GM18873 (cell line): ENCODE results near the gene TP53I13.

Experiments used
- ATAC-seq: cut with Tn5 transposase; IDR thresholded peaks from one replicate; pipeline ENCODE4 v1.9.1; 2021; ENCODE audit warnings: mild to moderate bottlenecking, moderate library complexity, moderate number of reproducible peaks; ENCODE audit not compliant: unreplicated experiment, low FRiP score

Gene TP53I13

DNA sequence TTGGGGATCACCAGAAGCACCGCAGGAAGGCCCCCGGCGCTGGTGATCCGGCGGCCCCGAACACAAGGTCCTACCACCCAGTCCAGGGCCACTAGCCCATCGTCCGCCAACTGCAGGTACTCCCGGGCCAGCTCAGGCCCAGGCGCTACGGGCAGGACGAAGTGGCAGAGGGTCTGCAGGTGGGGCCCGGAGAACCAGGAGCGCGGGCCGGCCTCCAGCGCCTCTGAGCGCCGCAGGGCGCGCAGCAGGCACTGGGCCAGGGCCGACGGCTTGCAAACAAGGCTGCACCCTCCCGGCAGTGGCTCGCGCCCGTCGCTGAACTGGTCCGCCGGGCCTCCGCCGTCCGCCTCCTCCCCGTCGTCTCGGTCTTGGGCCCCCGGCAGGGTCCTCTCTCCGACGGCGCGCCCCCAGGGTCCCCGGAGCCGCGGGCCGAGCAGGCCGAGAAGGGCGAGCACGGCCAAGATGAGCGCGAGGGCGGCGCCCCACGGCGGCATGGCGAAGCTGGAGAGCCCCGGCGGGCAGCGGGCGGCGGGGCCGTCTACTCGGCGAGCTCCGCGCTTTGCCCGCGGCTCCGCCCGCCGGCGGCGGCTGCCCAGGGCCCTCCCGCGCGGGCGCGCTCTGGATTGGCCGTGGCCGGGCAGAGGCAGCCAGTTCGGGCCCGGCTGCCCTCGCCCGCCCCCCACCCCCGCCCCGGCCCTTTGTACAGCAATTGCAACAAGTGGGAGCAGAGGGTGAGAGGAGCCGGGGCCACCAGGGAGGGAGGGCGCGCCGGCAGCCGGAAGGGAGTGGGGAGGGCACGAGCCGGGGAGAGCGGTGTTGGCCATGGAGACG is 1.8 kb upstream of the TP53I13 start, which contains the start of gene ABHD15:
Gene ABHD15, minus strand, starts transcription at position 565 of the 831 bp plus-strand sequence. Its CDS starts 71 bp downstream, at position 494.
- no peak for ATAC-seq

DNA sequence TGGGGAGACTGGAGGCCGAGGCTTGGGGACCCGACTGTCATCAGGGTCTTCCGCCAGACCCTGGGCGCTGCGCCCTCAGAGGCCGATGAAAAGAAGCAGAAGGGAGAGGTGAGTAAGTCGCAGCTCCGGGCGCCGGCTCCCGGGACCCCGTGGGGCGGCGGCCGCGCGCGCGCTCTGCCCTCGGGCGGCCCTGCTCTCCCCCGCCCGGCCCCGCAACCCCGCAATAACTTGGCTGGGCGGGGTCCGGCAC is 1.3 kb upstream of the TP53I13 start:
- no peak for ATAC-seq

DNA sequence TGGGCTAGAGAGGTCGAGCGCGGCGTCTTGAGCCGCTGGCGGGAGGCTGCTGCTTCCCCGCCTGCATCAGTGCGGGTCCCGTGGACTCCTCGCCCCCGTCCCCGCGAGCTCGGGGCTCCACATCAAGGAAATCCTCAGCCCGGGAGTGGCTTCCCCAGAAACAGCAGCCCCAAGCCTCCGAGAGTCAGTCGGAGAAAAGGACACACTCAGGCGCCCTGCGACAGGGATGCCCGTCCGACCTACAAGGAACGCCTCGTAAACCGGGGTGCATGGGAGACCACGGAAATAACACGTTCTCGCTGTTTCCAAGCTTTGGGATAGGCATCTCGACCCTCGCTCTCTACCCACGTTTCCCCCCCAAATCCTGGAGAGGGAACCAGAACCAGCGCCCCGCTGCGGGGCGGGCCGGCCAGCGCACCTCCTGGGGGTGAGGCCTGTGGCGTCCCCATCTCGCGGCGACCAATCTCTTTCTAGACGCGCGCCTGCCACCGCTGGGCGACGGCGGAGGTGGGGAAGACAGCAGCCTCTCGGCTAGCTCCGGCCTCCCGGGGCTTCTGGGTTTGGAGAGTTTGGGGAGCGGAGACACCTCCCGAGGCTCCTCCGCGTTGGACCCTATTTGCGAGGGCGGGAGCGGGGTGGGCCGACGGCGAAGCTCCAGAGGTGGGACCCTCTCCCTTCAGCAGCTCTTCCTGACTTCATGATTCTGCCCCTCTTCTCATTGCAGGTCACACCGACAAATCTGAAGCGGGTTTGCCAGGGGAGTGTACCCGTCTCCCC is 759 bp upstream of the TP53I13 start:
- ATAC-seq, result no peak

DNA sequence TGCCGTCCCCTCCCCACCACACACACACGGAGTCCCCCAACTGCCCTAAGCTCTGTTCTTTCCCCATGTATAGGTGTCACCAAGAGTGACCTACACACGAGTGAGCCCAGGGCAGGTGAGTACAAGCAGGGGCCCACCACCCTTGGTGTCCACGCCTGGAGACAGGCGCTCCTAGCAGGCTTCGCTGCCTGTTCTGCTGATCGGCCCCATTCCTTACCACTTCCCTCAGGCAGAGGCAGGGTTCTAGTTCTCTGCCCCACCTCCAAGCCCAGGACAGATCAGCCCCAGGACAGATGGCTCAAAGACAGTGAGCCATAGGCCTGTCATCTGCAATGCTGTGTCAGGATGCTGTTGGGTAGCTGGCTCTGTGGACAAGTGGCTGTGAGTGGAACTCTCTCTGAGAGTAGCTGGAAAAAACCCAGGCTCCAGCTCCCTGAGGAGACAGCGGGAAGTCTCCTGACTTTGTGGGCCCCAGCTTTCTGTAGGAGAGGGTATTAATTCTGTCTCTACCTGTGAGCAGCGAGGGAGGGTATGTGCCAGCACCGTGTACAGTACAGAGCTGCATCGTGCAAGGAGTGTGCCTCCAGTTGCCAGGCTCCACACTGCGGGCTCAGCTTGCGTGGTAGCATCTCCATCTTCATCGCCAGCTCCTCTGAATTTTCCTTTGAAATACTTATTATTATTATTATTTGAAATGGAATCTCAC is 897 bp downstream of the TP53I13 start:
- no peak for ATAC-seq

DNA sequence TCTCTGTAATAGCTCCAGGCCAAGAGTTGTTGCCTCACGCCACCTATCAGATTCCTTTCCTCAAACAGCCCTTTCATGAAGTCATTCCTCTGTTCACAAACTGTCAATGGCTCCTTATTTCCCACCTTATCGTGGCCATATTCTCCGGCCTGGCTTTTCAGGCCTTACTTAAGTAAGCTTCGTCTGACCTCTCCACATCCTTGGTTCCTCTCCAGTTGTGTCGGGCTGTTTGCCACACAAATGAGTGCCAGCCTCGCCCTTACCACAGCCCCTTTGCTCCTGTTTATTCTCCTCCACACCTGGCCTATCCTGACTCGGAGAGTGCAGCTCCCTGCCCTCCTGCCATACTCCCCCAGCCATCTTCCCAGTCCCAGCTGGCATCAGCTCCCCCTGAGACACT is 2.0 kb downstream of the TP53I13 start:
- ATAC-seq, result no peak

DNA sequence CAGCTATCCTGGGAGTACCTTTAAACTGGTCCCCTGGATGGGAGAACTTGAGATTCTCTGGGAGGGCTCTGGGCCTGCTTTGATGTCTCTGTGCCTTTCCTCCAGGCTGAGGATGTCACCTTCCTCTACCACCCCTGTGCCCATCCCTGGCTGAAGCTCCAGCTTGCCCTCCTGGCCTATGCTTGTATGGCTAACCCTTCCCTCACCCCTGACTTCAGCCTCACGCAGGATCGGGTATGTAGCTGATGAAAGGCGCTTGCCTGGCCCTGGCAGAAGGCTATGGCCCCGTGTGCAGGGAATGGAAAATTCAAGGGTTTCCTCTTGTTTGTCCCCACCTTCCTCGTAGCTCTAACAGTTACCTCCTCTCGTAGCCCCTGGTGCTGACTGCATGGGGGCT is 3.0 kb downstream of the TP53I13 start:
- no peak for ATAC-seq

DNA sequence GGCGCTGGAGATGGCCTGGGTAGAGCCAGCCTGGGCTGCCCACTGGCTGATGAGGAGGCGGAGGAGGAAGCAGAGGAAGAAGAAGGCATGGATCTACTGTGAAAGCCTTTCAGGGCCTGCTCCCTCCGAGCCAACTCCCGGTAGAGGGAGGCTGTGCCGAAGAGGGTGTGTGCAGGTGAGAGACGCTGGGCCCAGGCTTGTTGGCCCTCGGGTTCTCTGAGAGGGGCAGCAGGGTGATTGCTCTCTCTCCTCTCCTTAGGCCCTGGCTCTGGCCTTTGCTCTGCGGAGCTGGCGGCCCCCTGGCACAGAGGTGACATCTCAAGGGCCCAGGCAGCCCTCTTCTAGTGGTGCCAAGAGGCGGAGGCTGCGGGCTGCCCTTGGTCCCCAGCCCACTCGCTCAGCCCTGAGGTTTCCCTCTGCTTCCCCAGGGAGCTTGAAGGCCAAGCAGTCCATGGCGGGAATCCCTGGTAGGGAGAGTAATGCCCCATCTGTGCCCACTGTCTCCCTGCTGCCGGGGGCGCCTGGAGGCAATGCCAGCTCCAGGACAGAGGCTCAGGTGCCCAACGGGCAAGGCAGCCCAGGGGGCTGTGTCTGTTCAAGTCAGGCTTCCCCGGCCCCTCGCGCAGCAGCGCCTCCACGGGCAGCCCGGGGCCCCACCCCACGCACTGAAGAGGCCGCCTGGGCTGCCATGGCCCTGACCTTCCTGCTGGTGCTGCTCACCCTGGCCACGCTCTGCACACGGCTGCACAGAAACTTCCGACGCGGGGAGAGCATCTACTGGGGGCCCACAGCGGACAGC is 3.6 kb downstream of the TP53I13 start:
- no peak for ATAC-seq

DNA sequence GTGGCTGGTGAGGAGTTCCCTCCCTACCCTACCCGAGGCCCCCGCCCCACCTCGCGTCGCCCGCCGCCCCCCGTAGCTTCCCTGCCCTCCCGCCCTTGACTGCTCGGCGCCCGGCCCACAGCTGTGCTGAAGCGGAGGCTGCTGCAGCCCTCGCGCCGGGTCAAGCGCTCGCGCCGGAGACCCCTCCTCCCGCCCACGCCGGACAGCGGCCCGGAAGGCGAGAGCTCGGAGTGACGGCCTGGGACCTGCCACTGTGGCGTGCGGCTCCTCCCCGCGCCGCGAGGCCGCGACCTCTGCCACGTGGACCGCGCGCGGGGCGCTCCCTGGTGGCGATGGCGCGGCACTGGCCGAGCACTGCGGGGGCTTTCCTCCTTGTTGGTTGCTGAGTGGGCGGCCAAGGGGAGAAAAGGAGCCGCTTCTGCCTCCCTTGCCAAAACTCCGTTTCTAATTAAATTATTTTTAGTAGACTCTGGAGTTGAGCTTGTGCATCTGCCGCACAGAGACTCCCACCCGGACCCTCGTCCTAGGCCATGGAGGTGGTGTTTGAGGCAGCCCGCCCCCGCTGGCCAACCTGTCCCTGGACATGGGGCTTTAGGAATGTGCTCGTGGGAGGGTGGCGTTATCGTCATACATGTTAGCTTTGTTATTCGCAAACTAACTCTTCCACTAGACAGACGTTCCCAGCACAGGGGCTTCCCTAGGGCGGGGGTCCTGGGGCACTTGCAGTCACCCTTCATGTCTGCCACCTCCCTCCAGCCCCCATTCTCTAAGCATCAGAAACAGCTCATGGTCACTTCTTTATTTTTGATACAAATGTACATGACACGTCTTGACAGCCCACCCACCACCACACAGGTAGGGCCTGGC is 4.4 kb downstream of the TP53I13 start:
- ATAC-seq, result no peak

DNA sequence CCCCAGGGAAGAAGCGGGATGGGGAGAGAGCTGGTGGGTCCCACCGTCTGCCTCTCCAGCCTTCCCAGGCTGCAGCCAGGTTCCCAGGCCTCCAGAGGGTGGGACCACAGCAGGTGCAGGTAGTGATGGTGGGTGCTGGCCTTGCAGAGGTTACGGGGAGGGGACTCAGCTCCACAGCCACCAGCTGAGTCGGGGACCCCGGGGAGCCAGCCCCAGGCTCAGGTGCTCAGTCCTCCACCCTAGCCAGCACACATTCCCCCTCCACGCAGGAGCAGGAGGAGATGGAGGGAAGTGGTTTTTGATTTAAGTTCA is 5.0 kb downstream of the TP53I13 start:
- ATAC-seq, result no peak

DNA sequence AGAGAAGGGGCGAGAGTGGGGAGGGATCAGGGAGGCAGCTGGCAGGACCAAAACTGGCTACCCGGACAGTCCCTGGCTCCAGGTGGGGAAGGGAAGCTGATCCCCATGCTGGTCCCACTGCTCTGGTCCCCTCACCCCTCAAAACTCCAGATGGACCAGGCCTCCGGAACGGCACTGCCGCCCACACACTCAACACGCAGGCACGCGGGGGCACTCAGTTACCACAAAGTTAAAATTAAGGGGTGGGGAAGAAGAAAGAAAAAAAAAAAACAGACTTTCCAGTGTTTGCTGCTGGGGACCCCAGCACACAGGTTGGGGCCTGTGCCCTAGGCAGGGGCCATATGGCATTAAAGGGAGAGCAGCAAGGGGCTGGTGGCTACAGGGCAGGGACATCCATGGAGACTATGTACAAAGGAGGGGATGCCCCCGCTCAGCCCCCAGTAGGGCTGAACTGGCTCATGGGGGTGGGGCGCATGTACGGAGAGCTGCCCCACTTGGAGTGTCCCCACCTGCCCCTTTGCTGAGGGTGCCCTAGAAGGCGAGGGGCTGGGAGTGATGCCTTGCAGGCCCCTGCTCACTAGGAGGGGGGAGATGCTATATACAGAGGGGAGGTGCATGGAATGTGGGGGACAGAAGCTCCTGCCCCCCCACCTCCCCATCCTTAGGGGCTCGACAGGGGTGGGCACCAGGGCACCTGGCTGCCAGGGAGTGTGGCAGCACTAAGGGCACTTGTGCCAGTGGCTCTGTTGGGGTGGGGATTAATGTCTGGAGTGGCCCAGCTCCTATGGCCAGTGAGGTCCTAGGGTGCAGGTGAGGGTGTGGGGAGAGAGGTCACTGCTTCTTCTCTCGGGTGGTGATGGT is 5.6 kb downstream of the TP53I13 start:
- no peak for ATAC-seq

DNA sequence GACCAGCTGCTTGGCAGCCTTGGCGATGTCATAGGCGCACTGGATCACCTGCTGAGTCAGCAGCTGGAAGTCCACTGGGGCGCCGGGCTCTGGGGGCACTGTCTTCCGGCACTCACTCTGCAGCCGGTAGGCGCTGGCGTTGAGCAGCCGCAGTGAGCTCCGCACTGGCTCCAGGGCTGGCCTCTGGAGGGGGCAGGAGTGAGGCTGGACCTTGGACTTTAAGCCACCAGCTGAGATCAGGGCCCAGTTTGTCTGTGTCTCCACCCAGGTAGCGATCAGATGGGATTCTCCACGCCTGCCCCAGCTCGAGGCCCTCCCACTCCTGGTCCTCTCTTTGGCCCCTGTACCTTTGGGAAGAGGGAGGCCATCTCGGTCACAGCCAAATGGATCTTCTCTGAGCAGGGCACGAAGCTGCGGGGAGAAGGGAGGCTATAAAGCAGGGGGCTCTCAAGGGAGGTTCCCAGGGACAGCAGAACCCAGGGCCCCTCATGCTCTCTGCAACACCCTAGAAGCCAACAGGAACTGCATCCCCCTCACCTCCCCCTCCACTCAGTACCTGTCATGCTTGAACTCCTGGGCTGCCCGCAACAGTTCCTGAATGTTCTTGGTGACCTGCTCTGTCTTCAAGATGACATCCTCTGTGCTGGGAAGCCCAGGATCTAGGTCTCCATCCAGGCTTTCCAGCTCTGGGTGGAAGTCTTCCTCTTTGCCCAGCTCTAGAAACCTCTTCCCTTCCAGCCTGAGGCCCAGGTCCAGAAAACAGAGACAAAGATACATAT is 6.4 kb downstream of the TP53I13 start:
- no peak for ATAC-seq

DNA sequence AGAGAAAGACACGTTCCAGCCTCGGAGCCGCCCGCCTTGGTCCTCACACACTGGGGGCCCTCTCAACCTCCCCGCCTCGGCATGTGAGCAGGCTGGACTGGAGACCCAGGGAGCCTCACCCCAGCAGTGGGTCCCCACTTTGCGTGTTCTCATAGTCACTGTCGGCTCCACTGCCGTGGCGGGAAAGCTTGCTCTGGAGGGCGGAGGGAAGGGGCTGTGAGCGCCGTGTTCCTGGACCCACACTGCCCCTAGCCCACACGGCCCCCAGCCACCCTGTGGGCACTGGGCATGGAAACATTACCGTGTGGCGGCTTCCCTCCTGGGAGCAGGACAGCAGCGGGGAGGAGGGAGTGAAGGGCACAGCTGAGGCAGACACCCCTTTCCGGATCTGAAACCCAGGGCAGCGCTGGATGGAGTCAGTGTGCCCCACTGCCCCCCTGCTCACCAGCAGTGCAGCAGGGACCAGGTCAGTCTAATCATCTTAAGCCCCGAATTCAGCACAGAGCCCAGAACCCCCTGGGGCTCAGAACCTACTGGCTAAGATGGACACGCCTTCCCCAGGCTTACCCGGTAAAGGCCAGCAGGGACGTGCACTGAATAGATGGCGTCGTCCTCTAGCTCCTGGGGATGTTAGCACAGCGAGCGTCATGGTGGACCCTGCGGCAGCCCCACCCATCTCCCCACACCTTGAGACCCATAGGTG is 7.2 kb downstream of the TP53I13 start:
- no peak for ATAC-seq

DNA sequence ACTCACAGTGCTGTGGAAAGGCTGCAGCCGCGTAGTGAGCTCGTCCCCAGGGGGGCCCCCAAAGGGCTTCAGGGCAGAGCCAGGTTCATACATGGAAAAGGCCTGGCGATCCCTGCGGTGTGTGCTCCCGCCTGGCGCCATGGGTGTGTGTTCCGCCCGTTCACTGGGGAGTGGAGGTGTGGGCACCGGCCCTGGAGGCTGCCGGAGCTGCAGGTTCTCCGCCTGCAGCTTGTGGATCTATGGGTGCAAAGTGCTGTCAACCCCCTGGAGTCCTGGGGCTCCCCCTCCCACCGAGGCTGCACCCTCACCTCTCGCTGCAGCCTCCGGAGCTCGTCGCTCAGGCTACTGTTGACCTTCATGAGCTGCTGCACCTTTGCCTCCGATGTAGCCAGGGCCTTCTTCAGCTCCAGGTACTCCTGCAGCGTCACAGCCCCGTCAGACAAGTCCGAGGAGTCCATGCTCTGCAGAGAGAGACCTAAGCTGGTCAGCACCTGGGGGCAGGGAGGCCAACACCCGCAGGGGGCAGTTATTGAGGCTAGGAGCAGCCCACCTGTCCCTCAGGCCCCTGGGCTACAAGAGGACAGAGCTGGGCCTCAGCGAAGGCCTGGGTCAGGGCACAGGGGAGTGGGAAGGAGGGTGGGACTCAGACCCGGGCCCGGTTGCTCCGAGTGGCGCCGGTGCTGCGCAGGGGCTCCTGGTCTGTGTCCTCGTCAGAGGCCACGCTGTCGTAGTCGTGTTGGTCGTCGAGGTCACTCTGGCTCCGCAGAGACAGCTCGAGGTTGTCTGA is 7.9 kb downstream of the TP53I13 start:
- no peak for ATAC-seq

DNA sequence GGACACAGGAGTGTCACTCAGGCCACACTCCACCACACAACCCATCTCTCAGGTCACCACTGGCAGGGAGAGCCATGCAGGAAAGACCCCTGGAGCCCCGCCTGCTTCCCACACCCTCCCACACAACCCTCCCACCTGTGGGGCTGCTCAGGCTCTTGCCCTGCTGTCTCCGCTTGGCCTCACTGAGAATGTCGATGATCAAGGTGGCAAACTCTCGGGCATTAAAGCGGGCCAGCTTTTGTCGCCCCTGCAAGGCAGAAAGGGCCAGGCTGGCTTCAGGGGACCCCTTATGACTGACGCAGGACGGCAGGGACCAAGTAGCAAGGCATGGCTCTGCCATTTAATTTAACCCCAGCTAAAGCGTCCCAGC is 8.5 kb downstream of the TP53I13 start:
- no peak for ATAC-seq

DNA sequence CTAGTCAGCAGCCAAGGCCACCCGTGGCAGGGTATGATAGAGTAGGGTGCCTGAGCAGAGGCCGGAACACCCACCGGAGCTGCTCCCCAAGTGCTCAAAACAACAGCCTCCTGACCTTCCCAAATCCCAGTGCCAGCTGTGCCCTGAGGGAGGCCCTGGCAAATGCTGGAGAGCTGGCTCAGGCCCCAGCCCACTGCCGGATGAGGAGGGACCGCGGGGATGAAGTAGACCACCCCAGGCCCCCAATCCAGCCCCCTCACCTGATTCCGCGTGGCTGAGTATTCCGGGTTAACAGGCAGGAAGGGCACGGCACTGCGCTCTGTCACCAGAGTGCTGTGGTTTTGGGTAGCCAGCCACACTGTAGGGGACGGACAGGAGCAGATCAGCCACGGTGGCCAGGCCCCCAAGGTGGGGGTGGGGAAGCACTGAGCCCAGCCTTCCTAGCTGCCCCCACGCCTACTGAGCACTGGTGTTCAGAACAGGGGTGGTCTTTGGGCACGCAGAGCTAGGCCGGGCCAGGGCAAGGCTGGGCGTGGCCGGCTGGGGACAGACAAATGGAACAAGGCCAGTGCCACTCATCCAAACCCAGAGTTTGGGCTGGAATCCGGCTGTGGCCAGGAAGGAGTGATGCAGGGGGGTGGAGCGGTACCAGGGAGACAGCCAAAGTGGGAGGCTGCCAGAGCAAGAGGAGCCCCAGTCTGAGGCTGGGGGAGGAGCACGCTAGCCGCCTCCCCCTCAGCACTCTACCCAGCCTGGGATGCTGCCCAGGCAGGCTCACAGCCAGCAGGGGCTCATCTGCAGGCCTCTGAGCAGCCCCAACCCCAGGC is 9.1 kb downstream of the TP53I13 start:
- no peak for ATAC-seq
